HG02943 (cell line): Measurements from ENCODE around the gene DLG3.

Source experiments
- ATAC-seq: cut with Tn5 transposase; IDR thresholded peaks from one replicate; pipeline ENCODE4 v1.9.1; 2021; ENCODE audit warnings: mild to moderate bottlenecking, low read depth, moderate library complexity; ENCODE audit not compliant: unreplicated experiment

DLG3 gene

GRCh38 chrX:70476166-70476933 lies 31.7 kb downstream of the DLG3 start:
- no peak for ATAC-seq

DNA sequence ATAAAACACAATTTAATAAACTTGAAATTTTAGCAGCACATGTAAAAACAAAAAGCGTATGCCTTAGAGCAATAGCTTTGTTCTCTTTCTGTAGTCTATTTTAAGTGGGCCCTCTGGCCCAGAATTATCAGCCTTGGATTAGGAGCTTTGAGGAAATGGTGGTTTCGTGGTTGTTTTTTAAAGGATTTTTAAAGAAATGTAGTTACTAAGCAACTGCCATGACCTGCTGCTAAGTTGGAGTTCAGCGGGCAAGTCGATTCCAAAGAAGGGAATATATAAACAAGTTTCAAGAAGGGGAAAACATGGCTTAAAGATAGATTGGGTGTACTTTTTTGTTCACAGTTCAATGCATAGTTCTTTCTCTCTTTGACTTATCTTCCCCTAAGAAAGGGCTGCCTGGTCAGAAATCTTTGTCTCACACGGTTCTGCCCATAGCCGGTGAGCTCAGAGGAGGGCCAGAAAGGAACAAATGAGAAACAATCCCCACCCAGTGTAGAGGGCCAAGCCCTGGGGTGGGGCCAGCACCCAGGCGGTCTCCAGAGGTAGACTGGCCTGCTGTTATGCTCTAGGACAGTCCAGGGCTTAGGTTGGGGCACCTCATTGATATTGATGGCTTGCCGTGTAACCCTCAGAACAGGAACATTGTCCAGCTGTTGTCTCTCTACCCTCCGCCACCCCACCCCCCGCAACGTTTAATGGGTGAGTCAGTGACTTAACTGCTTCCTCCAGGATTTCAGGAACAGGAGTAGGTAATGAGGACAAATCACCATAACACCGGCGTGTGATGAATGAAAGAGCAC lies 32.5 kb downstream of the DLG3 start:
- ATAC-seq = no peak

GRCh38 chrX:70477734-70478075 lies 33.1 kb downstream of the DLG3 start:
- ATAC-seq = no peak

DNA sequence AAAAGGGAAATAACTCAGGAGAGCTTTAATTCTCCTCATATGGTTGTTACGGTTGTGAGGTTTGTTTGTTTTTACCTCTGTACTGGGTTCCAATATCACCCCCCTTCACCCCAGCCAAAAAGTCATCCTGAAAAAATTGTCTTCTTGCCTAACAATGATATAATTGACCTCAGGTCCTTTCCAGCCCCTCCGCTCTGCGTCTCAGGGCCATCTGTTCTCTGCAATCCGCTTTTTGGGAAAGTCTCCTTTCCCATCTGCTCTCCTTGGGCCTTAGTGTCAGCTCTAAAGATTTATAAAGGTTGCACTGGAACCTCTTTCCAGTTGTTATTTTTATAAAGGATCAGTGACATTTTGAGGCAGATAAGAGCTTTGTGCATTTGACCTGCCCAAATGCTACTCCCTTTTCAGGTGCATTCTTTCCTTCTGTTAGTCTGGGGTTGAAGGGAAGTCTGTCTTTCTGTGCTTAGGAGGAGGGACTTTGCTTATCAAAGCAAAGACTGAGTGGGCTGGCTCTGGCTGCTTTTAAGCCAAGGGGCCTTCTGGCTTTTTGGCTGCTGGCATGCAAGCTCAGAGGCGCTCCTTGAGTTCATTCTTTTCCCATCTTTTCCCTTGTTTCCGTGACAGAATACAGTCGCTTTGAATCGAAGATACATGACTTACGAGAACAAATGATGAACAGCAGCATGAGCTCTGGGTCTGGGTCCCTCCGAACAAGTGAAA lies 34.1 kb downstream of the DLG3 start:
- no peak for ATAC-seq

- no peak for ATAC-seq
Measured at GRCh38 chrX:70479247-70479921, 34.7 kb downstream of the DLG3 start.

DNA sequence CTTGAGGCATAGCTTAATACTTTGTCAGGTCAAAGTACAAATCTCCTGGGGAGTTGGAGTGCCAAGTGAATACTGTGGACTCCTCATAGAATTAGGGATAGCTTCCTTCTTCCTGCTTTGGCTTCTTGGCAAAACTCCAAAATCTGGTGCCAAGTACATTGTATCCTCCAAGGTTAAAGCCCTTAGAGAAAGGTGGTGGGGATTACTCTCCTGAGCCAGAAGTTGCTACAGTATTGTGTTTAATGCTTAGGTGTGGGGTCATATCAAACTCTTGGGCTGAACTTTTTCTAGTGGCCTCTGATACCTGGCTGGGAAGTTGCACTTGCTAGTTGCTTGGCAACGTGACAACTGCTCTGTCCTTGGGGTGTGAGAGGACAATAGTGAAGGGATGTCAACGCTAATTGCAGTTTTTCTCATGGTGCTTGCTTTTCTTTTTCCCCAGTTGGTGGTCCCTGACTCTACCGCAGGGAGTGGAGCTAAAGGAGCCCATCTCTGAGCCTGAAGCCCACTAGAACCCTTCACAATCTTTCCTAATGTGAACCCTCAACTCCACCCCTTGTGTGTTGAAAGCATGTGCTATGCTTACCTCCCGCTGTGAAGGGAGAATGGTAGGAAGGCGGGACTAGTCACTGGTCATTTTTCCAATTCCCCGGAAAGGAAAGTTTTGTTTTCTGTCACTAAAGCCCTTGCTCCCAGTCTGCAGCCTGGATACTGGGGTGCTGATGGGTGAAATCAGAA lies 35.5 kb downstream of the DLG3 start:
- ATAC-seq = no peak

DNA sequence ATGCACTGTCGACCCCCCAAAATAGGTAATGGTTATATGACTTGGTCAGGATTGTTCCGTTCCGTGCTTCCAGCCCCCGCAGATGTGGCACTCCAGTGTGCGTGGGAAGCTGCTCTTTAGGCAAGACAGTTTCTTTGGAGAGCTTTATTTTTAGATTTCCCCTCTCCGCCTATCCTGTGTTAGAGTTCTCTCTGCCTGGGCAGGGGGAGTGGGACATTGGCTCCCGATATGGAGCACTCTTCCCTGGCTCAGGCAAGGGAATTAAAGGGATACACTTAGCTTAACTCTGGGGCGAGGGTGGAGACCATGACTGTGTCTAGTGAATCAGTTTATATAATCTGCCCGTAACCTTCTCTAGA lies 36.0 kb downstream of the DLG3 start:
- ATAC-seq = no peak

GRCh38 chrX:70481471-70482270 lies 37.0 kb downstream of the DLG3 start:
- no peak for ATAC-seq

DNA sequence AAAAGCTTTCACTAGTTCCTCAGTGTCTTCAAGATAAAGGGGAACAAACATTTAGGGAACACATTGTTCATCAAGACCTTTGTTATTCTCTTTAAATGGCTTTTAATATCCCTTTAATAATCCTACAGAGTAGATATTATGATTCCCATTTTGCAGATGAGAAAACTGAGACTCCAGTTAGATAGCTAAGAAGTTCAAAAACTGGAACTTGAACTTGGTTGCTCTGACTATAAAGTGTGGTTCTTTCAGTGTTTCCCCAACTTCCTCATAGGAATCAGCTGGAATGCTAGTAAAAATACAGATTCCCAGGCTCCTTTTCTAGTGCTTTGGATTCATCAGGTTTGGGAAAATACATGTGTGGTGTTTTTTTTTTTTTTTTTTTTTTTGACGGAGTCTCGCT lies 37.7 kb downstream of the DLG3 start:
- no peak for ATAC-seq

- ATAC-seq = no peak
Measured at GRCh38 chrX:70485466-70485865, 40.8 kb downstream of the DLG3 start.

- ATAC-seq = no peak
Measured at GRCh38 chrX:70488856-70489255, 44.2 kb downstream of the DLG3 start.

GRCh38 chrX:70494441-70494840 lies 49.8 kb downstream of the DLG3 start:
- no peak for ATAC-seq

DNA sequence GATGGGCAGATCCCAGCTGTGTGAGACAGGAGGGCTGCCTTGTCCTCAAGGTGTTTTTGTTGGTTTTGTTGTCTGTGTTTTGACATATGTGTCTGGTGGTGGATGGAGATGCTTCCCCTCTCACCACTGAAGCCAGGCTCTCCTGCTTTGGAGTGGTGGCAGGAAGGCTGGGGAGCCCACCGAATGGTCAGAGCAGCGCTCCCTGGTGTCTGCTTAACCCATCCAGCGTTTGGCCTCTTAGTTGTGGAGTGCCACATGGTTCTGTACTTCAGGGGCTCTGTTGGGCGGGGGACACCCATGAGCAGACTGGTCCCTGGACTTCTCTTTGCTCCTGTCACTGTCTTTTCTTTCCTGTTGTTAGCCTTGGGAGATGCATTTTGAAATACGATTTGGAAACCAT lies 51.9 kb downstream of the DLG3 start:
- ATAC-seq = no peak

DNA sequence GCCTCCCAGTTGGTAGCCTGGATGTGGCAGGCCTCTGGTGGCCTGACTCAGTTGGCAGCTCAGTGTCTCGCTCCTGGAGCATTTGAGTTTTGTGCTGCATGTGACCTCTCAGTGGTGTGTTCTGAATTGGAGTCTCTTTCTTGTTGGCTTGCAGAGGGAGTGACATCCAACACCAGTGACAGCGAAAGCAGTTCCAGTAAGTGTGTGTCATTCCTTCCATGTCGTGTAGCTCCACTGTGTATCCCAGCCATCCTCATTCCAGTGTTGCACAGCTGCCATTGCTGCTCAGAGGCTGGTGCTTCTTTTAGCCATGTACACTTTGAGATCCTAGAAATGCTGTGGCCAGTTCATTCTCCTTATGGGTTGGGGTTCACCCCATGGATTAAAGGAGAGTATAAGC lies 52.4 kb downstream of the DLG3 start:
- ATAC-seq = no peak

DNA sequence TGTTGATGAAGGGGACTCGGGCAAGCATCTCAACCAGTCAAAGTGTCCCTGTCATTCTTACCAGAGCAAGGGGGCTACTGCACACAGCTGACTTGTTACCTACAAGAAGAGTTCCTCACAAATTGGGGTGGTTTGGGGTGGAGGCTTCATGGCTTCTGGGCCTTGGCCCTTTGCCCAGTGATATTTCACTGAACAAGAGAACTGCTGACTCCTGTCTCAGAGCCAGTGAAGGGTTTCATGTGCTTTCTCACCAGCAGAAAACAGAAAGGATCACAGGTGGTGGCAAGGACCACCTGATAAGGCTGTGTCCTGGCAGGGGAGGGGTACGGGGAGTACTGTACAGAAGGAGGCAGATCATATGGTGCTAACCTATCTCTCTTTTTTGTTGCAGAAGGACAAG lies 53.5 kb downstream of the DLG3 start:
- no peak for ATAC-seq

DNA sequence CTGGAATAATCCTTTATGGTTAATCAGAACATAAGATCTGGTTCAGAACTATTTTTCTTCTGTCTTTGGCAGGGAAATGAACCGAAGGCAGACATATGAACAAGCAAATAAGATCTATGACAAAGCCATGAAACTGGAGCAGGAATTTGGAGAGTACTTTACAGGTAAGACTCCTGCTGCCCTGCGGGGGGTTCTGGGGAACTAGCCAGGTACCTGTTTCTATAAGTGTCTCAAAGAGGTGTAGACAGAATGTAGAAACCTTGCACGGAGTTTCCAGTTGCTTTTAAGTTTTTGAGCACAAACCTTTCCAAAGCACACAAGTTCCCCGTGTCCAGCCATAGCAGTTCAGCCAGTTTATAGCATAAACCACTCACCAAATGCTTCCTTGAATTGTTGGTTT lies 56.2 kb downstream of the DLG3 start:
- ATAC-seq = no peak

DNA sequence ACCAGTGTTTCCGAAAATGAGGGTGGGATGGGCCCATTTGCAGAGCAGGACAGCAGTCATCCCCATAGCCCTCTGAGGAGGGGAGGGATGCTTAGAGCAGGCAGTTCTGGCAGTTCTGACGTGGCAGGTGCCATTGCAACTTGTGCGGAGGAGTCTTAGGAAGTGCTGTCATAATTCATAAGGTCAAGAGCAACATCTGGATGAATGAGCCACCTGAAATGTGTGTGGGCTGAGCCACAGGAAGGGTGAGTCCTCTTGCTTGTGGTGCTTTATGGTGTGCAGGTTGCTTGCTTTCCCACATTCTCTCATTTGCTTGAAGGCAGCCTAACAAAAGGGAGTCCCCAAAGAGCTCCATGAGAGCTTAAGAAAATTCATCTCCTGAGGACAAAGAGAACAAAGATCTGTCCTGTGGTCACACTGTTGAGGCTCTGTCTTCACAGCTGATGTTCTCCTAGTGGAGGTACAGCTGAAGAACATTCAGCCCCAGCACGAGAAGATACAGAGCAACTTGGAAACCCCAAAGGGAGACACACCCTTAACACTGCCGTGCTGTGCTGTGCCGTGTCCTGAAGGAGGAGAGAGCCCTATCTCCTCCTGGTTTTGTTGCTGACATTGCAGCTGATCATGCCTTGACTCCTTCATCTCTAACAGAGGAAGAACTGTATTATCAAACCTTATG lies 60.3 kb downstream of the DLG3 start:
- ATAC-seq = no peak

DNA sequence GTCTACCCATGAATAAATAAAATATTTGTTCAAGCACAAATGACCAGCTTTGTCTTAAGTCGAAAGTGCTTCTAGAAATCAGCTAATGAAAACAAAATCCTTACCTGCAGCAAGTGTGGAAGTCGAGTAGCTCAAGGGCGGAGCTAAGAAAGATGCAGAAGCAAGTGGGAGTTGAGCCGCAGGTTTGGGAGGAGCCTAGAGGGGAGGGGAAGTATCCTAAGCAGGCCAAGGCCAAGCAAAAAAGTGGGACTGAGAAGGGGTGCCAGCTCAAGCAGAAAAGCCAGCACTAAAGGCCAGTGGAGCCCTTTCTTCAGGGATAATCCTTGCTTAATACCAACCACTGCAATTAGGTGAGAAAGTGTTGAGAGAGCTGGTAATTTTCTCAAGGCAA lies 60.8 kb downstream of the DLG3 start:
- no peak for ATAC-seq

DNA sequence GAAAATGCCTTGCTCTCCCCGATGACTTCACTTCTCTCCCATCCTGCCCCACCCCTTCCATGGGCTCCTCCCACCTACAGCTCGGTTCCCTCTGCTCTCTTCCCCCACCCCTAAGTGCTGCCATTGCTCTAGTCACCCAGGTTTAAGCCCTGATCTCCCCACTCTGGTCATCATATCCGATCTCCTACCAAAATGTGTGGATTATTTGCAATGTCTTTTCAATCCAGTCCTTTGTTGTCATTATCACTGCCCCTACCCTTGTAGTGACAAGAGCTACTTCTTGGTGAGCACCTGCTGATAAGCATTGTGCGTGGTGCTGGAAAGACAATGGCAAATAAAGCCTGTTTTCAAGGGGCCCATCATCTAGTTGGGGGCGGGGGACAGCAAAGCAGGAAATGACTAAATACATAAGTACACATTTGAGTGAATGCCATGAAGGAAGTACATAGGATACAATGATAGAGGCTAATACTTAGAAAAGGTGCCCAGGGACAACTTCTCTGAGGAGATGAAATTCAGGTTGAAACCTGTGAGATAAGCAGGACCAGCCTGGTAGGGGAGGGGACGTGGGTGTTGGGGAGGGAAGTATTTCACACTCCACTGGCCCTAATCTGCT lies 63.8 kb downstream of the DLG3 start:
- ATAC-seq = no peak
